WTC11 (cell line): ENCODE data around the gene RBFOX2. TPM values are rescaled to one million over a fixed set of nuclear protein-coding genes. Genes with fewer than 3 reads are reported as not detected.

Experiments used
- ATAC-seq: fragments of 200-7000 bp; cut with Tn5 transposase; 2 replicates; pipeline ENCODE4 v1.10.0; 2021; ENCODE audit warnings: mild to moderate bottlenecking, moderate library complexity
- CTCF ChIA-PET: fragments of 300-600 bp; sonication (Branson Sonifier 250); formaldehyde crosslinking; loops from one replicate; lab custom pipeline; 2021; ENCODE audit warnings: antibody characterized with exemption; lab: Charles Lee
- POLR2A ChIA-PET: fragments of 350-600 bp; sonication (Branson Sonifier 250); formaldehyde crosslinking; loops from one replicate; lab custom pipeline; 2021; ENCODE audit warnings: antibody characterized with exemption; lab: Charles Lee
- DNase-seq: peaks from one replicate; pipeline ENCODE4 v3.0.0; 2021; ENCODE audit warnings: low spot score
- H3K27ac Mint-ChIP-seq: 2 replicates; pipeline ENCODE4 v1.8.0; 2021; ENCODE audit warnings: mixed read lengths
- H3K27me3 Mint-ChIP-seq: 2 replicates; pipeline ENCODE4 v1.8.0; 2021; ENCODE audit warnings: low read depth, mild to moderate bottlenecking, moderate library complexity, mixed read lengths
- H3K36me3 Mint-ChIP-seq: 2 replicates; pipeline ENCODE4 v1.8.0; 2021; ENCODE audit warnings: mixed read lengths
- H3K4me1 Mint-ChIP-seq: 2 replicates; pipeline ENCODE4 v1.8.0; 2022; ENCODE audit warnings: mixed read lengths
- H3K4me3 Mint-ChIP-seq: 2 replicates; pipeline ENCODE4 v1.8.0; 2021; ENCODE audit warnings: mild to moderate bottlenecking, moderate library complexity, mixed read lengths
- H3K9me3 Mint-ChIP-seq: 2 replicates; pipeline ENCODE4 v1.8.0; 2021; ENCODE audit warnings: mixed read lengths
- ARID4B ChIP-seq: sonication (generic); formaldehyde crosslinking; IDR thresholded peaks from 2 replicates; pipeline ENCODE4 v1.8.0; 2023; ENCODE audit warnings: missing genetic modification reagents, mild to moderate bottlenecking, borderline replicate concordance
- CREB1 ChIP-seq: sonication (generic); formaldehyde crosslinking; IDR thresholded peaks from 2 replicates; pipeline ENCODE4 v1.8.0; 2023; ENCODE audit warnings: mild to moderate bottlenecking, missing genetic modification reagents
- CREM ChIP-seq: sonication (generic); formaldehyde crosslinking; IDR thresholded peaks from 2 replicates; pipeline ENCODE4 v1.8.1; 2022; ENCODE audit warnings: mild to moderate bottlenecking, missing genetic modification reagents, moderate library complexity
- E2F4 ChIP-seq: sonication (generic); formaldehyde crosslinking; IDR thresholded peaks from 2 replicates; pipeline ENCODE4 v1.8.1; 2022; ENCODE audit warnings: low read depth, mild to moderate bottlenecking, moderate library complexity, missing genetic modification reagents, borderline replicate concordance
- FOXJ3 ChIP-seq: sonication (generic); formaldehyde crosslinking; IDR thresholded peaks from 2 replicates; pipeline ENCODE4 v1.9.0; 2021; ENCODE audit warnings: missing genetic modification reagents, mild to moderate bottlenecking, borderline replicate concordance
- HMGXB4 ChIP-seq: sonication (generic); formaldehyde crosslinking; IDR thresholded peaks from 2 replicates; pipeline ENCODE4 v1.8.1; 2023; ENCODE audit warnings: mild to moderate bottlenecking, moderate library complexity, missing genetic modification reagents
- MXD4 ChIP-seq: fragments of 250-450 bp; sonication (Bioruptor Pico); IDR thresholded peaks from 2 replicates; pipeline ENCODE4 v1.8.0; 2021; ENCODE audit warnings: mild to moderate bottlenecking, moderate library complexity, borderline replicate concordance
- MYBL2 ChIP-seq: sonication (generic); formaldehyde crosslinking; IDR thresholded peaks from 2 replicates; pipeline ENCODE4 v1.8.1; 2023; ENCODE audit warnings: mild to moderate bottlenecking, moderate library complexity, missing genetic modification reagents
- NFATC4 ChIP-seq: fragments of 250-450 bp; sonication (Bioruptor Pico); IDR thresholded peaks from 2 replicates; pipeline ENCODE4 v1.9.0; 2021; ENCODE audit warnings: mild to moderate bottlenecking
- NR2C2 ChIP-seq: sonication (generic); formaldehyde crosslinking; IDR thresholded peaks from 2 replicates; pipeline ENCODE4 v1.8.0; 2022; ENCODE audit warnings: mild to moderate bottlenecking, missing genetic modification reagents
- PREB ChIP-seq: sonication (generic); formaldehyde crosslinking; IDR thresholded peaks from 2 replicates; pipeline ENCODE4 v1.8.1; 2022; ENCODE audit warnings: mild to moderate bottlenecking, missing genetic modification reagents, moderate library complexity, borderline replicate concordance
- SOX15 ChIP-seq: fragments of 250-450 bp; sonication (Bioruptor Pico); IDR thresholded peaks from 2 replicates; pipeline ENCODE4 v1.9.0; 2021; ENCODE audit warnings: mild to moderate bottlenecking
- USF1 ChIP-seq: sonication (generic); formaldehyde crosslinking; IDR thresholded peaks from 2 replicates; pipeline ENCODE4 v1.8.0; 2022; ENCODE audit warnings: mild to moderate bottlenecking, missing genetic modification reagents
- USF2 ChIP-seq: sonication (generic); formaldehyde crosslinking; IDR thresholded peaks from 2 replicates; pipeline ENCODE4 v1.8.1; 2023; ENCODE audit warnings: mild to moderate bottlenecking, missing genetic modification reagents, moderate library complexity
- ZNF138 ChIP-seq: sonication (generic); formaldehyde crosslinking; conservative IDR thresholded peaks from 2 replicates; pipeline ENCODE4 v1.8.1; 2022; ENCODE audit warnings: mild to moderate bottlenecking, moderate library complexity, missing genetic modification reagents
- total RNA-seq: library from RNA; stranded (reverse); gene quantifications from 3 replicates; pipeline ENCODE4 v1.2.3, GENCODE V29; 2021
- TF ChIP-seq, protein P1 (sequence below): fragments of 250-450 bp; sonication (Bioruptor Pico); IDR thresholded peaks from 2 replicates; pipeline ENCODE4 v1.9.0; 2021; ENCODE audit warnings: mild to moderate bottlenecking

The RBFOX2 gene
- total RNA-seq, 1 experiment from 2014 or later: 107 TPM

DNA sequence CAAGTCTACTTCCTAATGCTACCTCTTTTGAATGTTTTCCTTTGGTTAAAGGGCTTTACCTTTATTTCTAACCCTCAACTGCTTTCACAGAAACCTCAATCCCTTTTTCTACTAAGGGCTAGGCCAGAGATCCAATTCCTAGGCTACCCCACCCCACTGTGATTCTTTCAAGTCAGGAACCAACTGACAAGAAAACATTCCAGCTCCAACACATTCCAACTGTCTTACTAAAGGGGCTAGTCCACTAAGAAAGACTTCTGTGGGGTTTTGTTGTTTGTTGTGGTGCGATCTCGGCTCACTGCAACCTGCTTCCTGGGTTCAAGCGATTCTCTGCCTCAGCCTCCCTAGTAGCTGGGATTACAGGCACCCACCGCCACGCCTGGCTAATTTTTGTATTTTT lies 159.7 kb downstream of the RBFOX2 start:
- Mint-ChIP-seq H3K4me1 (0 out of 2 replicates have a peak, but pooled peaks cover 4% of the 10 kb centered on the region), H3K27ac (no peak overlapping the region; the same call in 1 of the 2 replicates), H3K4me3 (no peak overlapping the region), H3K27me3 (no peaks in the 10 kb centered on the region), H3K36me3 (no peaks in the 10 kb centered on the region), H3K9me3 (no peaks in the 10 kb centered on the region)
- ChIA-PET CTCF (interaction anchor here (0.7 to 1.0 kb wide), 2 partner anchors 197 to 255 kb away, joined by 3 read pairs; no protein-coding TSS in a partner anchor), POLR2A (no interaction called here)
- no peak for DNase-seq
- ATAC-seq: no peak
- TF ChIP-seq ZNF138 (CRISPR knock-in tag) (no peak), CREB1 (CRISPR knock-in tag) (no peak), MXD4 (CRISPR knock-in tag) (no peak), ARID4B (no peak), HMGXB4 (no peak), E2F4 (CRISPR knock-in tag) (no peak), MYBL2 (no peak)

DNA sequence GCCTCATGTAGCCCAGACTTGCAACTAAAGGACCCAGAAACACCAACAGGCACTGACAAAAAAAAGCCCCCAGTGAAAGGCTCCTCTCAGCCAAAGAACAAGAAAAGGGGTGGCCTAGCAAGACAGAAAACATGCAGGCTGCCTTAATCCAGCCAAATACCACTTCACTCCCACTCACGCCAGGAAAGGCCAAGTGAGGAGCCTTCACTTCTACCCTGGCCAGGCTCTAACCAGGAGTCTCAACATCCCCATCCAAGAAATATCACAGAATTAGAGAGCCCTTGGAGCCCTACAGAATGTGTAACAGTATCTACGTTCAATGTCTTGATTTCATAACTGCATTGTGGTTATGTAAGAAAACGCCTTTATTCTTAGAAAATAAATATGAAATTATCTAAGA lies 162.0 kb downstream of the RBFOX2 start:
- ChIA-PET POLR2A (no interaction called here), CTCF (no interaction called here)
- no peak for ATAC-seq
- Mint-ChIP-seq H3K27me3 (no peaks in the 10 kb centered on the region), H3K4me1 (peaks cover 23% of the 10 kb centered on the region), H3K36me3 (no peaks in the 10 kb centered on the region), H3K27ac (no peak overlapping the region), H3K9me3 (no peaks in the 10 kb centered on the region), H3K4me3 (no peak overlapping the region)
- DNase-seq: no peak
- TF ChIP-seq PREB (CRISPR knock-in tag) (no peak), USF1 (no peak), NR2C2 (CRISPR knock-in tag) (no peak), NFATC4 (no peak), SOX15 (CRISPR knock-in tag) (no peak), FOXJ3 (CRISPR knock-in tag) (no peak), USF2 (CRISPR knock-in tag) (no peak), CREM (CRISPR knock-in tag) (no peak)
- TF ChIP-seq, protein P1, sequence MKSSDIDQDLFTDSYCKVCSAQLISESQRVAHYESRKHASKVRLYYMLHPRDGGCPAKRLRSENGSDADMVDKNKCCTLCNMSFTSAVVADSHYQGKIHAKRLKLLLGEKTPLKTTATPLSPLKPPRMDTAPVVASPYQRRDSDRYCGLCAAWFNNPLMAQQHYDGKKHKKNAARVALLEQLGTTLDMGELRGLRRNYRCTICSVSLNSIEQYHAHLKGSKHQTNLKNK (CRISPR knock-in tag): no peak
